DMS79 treated with DMSO at 0.1 percent for 48 hours (cell line): ENCODE results near the gene ANKRD11.
"Not testable (repeated sequence)": the region's sequence is repeated elsewhere in the genome, so short reads cannot be mapped to it uniquely, and the experiment has no call there.

ENCODE experiments used
- DNase-seq: peaks from one replicate; lab custom pipeline; 2025; lab: John Stamatoyannopoulos, UW

Gene ANKRD11

GRCh38 chr16:89428605-89429004, 61.8 kb downstream of the ANKRD11 start:
- DNase-seq: not testable (repeated sequence)

- DNase-seq: no peak
Observed at GRCh38 chr16:89426736-89427530, 63.4 kb downstream of the ANKRD11 start.

GRCh38 chr16:89425523-89425922, 64.8 kb downstream of the ANKRD11 start:
- no peak for DNase-seq

- DNase-seq: no peak
Observed at GRCh38 chr16:89423681-89424260, 66.6 kb downstream of the ANKRD11 start.

- DNase-seq: no peak
Observed at GRCh38 chr16:89422905-89423630, 67.3 kb downstream of the ANKRD11 start.

GRCh38 chr16:89422527-89422904, 67.8 kb downstream of the ANKRD11 start:
- DNase-seq: no peak

- not testable (repeated sequence) for DNase-seq
Observed at GRCh38 chr16:89421300-89421699, 69.1 kb downstream of the ANKRD11 start.

- DNase-seq: no peak
Observed at GRCh38 chr16:89420204-89420603, 70.2 kb downstream of the ANKRD11 start.

- no peak for DNase-seq
Observed at GRCh38 chr16:89418352-89418751, 72.0 kb downstream of the ANKRD11 start.

GRCh38 chr16:89417352-89417751, 73.0 kb downstream of the ANKRD11 start:
- no peak for DNase-seq

- no peak for DNase-seq
Observed at GRCh38 chr16:89413811-89414585, 76.4 kb downstream of the ANKRD11 start.

GRCh38 chr16:89412811-89413210, 77.5 kb downstream of the ANKRD11 start:
- DNase-seq: no peak

- no peak for DNase-seq
Observed at GRCh38 chr16:89411335-89411850, 79.0 kb downstream of the ANKRD11 start.

- DNase-seq: no peak
Observed at GRCh38 chr16:89410794-89411309, 79.5 kb downstream of the ANKRD11 start.

GRCh38 chr16:89410322-89410721, 80.0 kb downstream of the ANKRD11 start:
- no peak for DNase-seq

GRCh38 chr16:89409161-89409711, 81.1 kb downstream of the ANKRD11 start:
- no peak for DNase-seq

- DNase-seq: no peak
Observed at GRCh38 chr16:89408315-89408714, 82.0 kb downstream of the ANKRD11 start.

- DNase-seq: no peak
Observed at GRCh38 chr16:89407925-89408300, 82.4 kb downstream of the ANKRD11 start.

GRCh38 chr16:89407282-89407924, 83.0 kb downstream of the ANKRD11 start:
- no peak for DNase-seq

- no peak for DNase-seq
Observed at GRCh38 chr16:89406277-89406888, 84.0 kb downstream of the ANKRD11 start.

GRCh38 chr16:89404561-89404960, 85.8 kb downstream of the ANKRD11 start:
- no peak for DNase-seq
